Panc1 (cell line): ENCODE data around the gene WDR33. TPM values are rescaled to one million over a fixed set of nuclear protein-coding genes. Genes with fewer than 3 reads are reported as not detected.

ENCODE experiments used
- ATAC-seq: fragments of 200-7000 bp; cut with Tn5 transposase; 2 replicates; pipeline ENCODE4 v1.9.1; 2020; ENCODE audit warnings: mild to moderate bottlenecking, moderate library complexity
- BruUV-seq: library from RNA; stranded (reverse); fragments of 400-500 nt; replicated peaks from 2 replicates; lab custom pipeline; 2021; lab: Mats Ljungman, UMichigan
- CTCF ChIA-PET: fragments of 300-600 bp; sonication (Branson Sonifier 250); formaldehyde crosslinking; loops from one replicate; lab custom pipeline; 2022; ENCODE audit warnings: antibody characterized with exemption; lab: Charles Lee
- POLR2A ChIA-PET: fragments of 300-600 bp; sonication (Branson Sonifier 250); formaldehyde crosslinking; loops from one replicate; lab custom pipeline; 2022; ENCODE audit warnings: antibody characterized with exemption; lab: Charles Lee
- DNase-seq: peaks from one replicate; pipeline ENCODE4 v3.0.0-alpha.2; 2010; ENCODE audit warnings: low read depth, low spot score
- H3K27ac ChIP-seq: 2 replicates; pipeline ENCODE4 v1.5.1; 2011; ENCODE audit warnings: mild to moderate bottlenecking, low read length, inconsistent platforms
- H3K27me3 ChIP-seq: fragments of 200-500 bp; sonication (Bioruptor generic); 2 replicates; pipeline ENCODE4 v1.6.0; 2014; ENCODE audit warnings: low read length, inconsistent platforms; ENCODE audit not compliant: control insufficient read depth, insufficient read depth
- H3K36me3 ChIP-seq: fragments of 200-500 bp; sonication (Bioruptor generic); 2 replicates; pipeline ENCODE4 v1.5.1; 2014; ENCODE audit warnings: inconsistent platforms, mild to moderate bottlenecking, low read length, moderate library complexity; ENCODE audit not compliant: control insufficient read depth, insufficient read depth
- H3K4me1 ChIP-seq: 2 replicates; pipeline ENCODE4 v1.5.1; 2011; ENCODE audit warnings: inconsistent platforms, mild to moderate bottlenecking, low read length, moderate library complexity; ENCODE audit not compliant: control insufficient read depth, insufficient read depth
- H3K4me3 ChIP-seq, 2 experiments: 2 replicates each; pipeline ENCODE4 v1.5.1; 2011 to 2012; ENCODE audit warnings: low read depth in 2 of 2, low read length in 2 of 2, mild to moderate bottlenecking in 2 of 2, inconsistent platforms in 1 of 2, moderate library complexity in 1 of 2
- H3K9me3 ChIP-seq: fragments of 200-500 bp; sonication (Bioruptor generic); 2 replicates; pipeline ENCODE4 v1.5.1; 2014; ENCODE audit warnings: low read depth, mild to moderate bottlenecking, inconsistent platforms, low read length, moderate library complexity; ENCODE audit not compliant: control insufficient read depth, insufficient read depth
- SIN3A ChIP-seq: IDR thresholded peaks from 2 replicates; pipeline ENCODE4 v1.6.1; 2012; ENCODE audit warnings: low read depth, mild to moderate bottlenecking, low read length, moderate library complexity, borderline replicate concordance; ENCODE audit not compliant: insufficient read depth
- TCF7L2 ChIP-seq: IDR thresholded peaks from 2 replicates; pipeline ENCODE4 v1.6.1; 2011; ENCODE audit warnings: mild to moderate bottlenecking, low read depth, low read length, inconsistent platforms
- in situ Hi-C: cut with HindIII; loops from 2 replicates; pipeline ENCODE4 v1.10.0; 2016; ENCODE audit warnings: low sequenced_read_pairs, low pct_unique_long_range_greater_than_20kb
- intact Hi-C: fragments of 100-400 bp; cut with micrococcal nuclease; formaldehyde crosslinking; loops from one replicate; pipeline ENCODE4 v1.10.0; 2022; ENCODE audit not compliant: unreplicated experiment
- total RNA-seq: library from RNA; stranded (reverse); gene quantifications from one replicate; pipeline ENCODE4 v1.2.1, GENCODE V29; 2021; ENCODE audit not compliant: unreplicated experiment
- TF ChIP-seq, protein P1 (sequence below): fragments of 450-650 bp; IDR thresholded peaks from 2 replicates; pipeline ENCODE4 v1.5.1; 2017; ENCODE audit warnings: mild to moderate bottlenecking
- TF ChIP-seq, protein P2 (sequence below), 2 experiments: IDR thresholded peaks; 2 replicates each; pipeline ENCODE4 v1.6.1; 2011 to 2012; ENCODE audit warnings: low read depth in 2 of 2, control low read depth in 1 of 2, low read length in 1 of 2, mild to moderate bottlenecking in 1 of 2, moderate library complexity in 1 of 2; ENCODE audit not compliant: insufficient read depth in 1 of 2

The WDR33 gene
- total RNA-seq, 1 experiment from 2014 or later, result 63.7 TPM

GRCh38 chr2:127859712-127860085 is 48.7 kb upstream of the WDR33 start:
- intact Hi-C loops, result no loop called here
- no peak for TF ChIP-seq TCF7L2
- TF ChIP-seq, protein P1, sequence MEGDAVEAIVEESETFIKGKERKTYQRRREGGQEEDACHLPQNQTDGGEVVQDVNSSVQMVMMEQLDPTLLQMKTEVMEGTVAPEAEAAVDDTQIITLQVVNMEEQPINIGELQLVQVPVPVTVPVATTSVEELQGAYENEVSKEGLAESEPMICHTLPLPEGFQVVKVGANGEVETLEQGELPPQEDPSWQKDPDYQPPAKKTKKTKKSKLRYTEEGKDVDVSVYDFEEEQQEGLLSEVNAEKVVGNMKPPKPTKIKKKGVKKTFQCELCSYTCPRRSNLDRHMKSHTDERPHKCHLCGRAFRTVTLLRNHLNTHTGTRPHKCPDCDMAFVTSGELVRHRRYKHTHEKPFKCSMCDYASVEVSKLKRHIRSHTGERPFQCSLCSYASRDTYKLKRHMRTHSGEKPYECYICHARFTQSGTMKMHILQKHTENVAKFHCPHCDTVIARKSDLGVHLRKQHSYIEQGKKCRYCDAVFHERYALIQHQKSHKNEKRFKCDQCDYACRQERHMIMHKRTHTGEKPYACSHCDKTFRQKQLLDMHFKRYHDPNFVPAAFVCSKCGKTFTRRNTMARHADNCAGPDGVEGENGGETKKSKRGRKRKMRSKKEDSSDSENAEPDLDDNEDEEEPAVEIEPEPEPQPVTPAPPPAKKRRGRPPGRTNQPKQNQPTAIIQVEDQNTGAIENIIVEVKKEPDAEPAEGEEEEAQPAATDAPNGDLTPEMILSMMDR, result no peak
- no peak for TF ChIP-seq SIN3A
- ChIA-PET POLR2A (interaction anchor here (0.6 kb wide), 1 partner anchor 185 kb away, joined by 3 read pairs; no protein-coding TSS in a partner anchor), CTCF (no interaction called here)
- no peak for DNase-seq
- H3K4me3 ChIP-seq, result peak overlapping the region; percentile 2 to 36; a peak in 3 of 4 replicates
- in situ Hi-C loops, result no loop called here
- peaks cover 7% of the 10 kb centered on the region for H3K36me3 ChIP-seq
- BruUV-seq, result no TSS peak
- H3K9me3 ChIP-seq, result no peaks in the 10 kb centered on the region
- peaks cover 27% of the 10 kb centered on the region for H3K4me1 ChIP-seq
- ATAC-seq, result peak; percentile 26
- H3K27me3 ChIP-seq, result no peaks in the 10 kb centered on the region
- H3K27ac ChIP-seq, result peak overlapping the region; percentile 62

DNA sequence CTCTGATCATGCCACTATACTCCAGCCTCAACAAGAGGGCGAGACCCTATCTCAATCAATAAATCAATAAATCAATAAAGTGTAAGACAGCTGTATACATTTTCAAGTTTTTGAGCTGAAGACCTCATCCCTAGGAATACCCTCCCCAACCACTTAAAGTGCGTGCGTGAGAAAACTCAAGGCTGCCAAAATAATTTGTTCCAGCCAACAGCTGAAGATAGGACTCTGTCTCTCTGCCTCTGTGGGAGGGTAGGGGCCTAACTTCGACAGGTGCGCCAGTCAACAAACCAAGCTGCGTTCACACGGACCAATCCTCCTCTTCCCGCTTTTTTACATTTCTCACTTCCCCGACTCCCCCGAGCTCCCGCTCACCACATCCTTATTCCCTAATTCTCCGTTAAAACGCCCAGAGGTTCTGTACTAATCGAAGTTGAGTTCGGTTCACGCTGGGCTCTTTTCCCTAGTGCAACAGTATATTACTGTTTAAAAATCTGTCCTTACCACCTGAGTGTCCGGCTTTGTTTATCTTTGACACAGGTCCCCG is 46.4 kb upstream of the WDR33 start:
- POLR2A ChIA-PET, result interaction anchor here (0.6 kb wide), 1 partner anchor 359 kb away, joined by 3 read pairs; no protein-coding TSS in a partner anchor
- no peak for DNase-seq
- no peaks in the 10 kb centered on the region for H3K27me3 ChIP-seq
- peak overlapping the region; percentile 98 to 99 for H3K4me3 ChIP-seq
- intact Hi-C loops (no loop called here), in situ Hi-C loops (no loop called here)
- H3K9me3 ChIP-seq, result no peaks in the 10 kb centered on the region
- peaks cover 27% of the 10 kb centered on the region for H3K4me1 ChIP-seq
- peaks cover 3% of the 10 kb centered on the region; the same call in 1 of the 2 replicates for H3K36me3 ChIP-seq
- H3K27ac ChIP-seq, result peak overlapping the region; percentile 97
- TF ChIP-seq, protein P2, sequence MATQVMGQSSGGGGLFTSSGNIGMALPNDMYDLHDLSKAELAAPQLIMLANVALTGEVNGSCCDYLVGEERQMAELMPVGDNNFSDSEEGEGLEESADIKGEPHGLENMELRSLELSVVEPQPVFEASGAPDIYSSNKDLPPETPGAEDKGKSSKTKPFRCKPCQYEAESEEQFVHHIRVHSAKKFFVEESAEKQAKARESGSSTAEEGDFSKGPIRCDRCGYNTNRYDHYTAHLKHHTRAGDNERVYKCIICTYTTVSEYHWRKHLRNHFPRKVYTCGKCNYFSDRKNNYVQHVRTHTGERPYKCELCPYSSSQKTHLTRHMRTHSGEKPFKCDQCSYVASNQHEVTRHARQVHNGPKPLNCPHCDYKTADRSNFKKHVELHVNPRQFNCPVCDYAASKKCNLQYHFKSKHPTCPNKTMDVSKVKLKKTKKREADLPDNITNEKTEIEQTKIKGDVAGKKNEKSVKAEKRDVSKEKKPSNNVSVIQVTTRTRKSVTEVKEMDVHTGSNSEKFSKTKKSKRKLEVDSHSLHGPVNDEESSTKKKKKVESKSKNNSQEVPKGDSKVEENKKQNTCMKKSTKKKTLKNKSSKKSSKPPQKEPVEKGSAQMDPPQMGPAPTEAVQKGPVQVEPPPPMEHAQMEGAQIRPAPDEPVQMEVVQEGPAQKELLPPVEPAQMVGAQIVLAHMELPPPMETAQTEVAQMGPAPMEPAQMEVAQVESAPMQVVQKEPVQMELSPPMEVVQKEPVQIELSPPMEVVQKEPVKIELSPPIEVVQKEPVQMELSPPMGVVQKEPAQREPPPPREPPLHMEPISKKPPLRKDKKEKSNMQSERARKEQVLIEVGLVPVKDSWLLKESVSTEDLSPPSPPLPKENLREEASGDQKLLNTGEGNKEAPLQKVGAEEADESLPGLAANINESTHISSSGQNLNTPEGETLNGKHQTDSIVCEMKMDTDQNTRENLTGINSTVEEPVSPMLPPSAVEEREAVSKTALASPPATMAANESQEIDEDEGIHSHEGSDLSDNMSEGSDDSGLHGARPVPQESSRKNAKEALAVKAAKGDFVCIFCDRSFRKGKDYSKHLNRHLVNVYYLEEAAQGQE (IDR thresholded peaks at IDR 0.05; ENCODE audit: insufficient read depth in 1 of 2, low read depth in 2 of 2, low read length in 1 of 2), result no peak
- CTCF ChIA-PET, result no interaction called here
- ATAC-seq, result no peak
- BruUV-seq, result TSS peak; percentile 86

DNA sequence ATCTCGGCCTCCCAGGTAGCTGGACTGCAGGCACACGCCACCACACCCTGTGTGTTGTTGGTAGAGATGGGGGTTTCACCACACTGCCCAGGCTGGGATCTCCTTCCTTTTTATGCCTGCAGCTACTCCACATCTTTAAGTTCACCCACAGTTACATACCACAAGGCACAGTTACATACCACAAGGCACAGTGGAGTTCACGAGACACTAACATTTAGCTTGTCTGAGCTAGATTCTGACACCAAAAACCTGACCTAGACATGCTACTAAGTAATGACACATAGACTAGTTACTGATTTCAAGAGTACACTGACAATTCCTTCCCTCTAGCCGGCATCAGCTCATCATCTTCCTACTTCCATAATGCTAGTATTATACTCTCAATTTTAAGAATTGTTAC is 42.7 kb upstream of the WDR33 start:
- ChIA-PET POLR2A (interaction anchor here (0.6 kb wide), 2 partner anchors 148 to 765 kb away, joined by 3 to 10 read pairs; no protein-coding TSS in a partner anchor), CTCF (no interaction called here)
- H3K4me3 ChIP-seq, result no peak overlapping the region
- intact Hi-C loops (no loop called here), in situ Hi-C loops (no loop called here)
- H3K9me3 ChIP-seq, result no peaks in the 10 kb centered on the region
- H3K4me1 ChIP-seq, result peaks cover 9% of the 10 kb centered on the region
- H3K27me3 ChIP-seq, result no peaks in the 10 kb centered on the region
- peaks cover 3% of the 10 kb centered on the region; the same call in 1 of the 2 replicates for H3K36me3 ChIP-seq
- BruUV-seq, result no TSS peak
- ATAC-seq, result no peak
- DNase-seq, result no peak
- TF ChIP-seq SIN3A, result no peak
- H3K27ac ChIP-seq, result no peak overlapping the region
